CD4-positive, alpha-beta memory T cell (primary cell): ENCODE results near the gene PDIA6. TPM values are rescaled to one million over a fixed set of nuclear protein-coding genes. Genes with fewer than 3 reads are reported as not detected.

Experiments
- CTCF ChIA-PET: fragments of 350-600 bp; sonication (Branson Sonifier 250); formaldehyde crosslinking; loops from one replicate; lab custom pipeline; 2021; ENCODE audit warnings: inconsistent platforms; ENCODE audit not compliant: partially characterized antibody; lab: Charles Lee
- POLR2A ChIA-PET: fragments of 350-600 bp; sonication (Branson Sonifier 250); formaldehyde crosslinking; loops from one replicate; lab custom pipeline; 2021; ENCODE audit not compliant: partially characterized antibody; lab: Charles Lee
- DNase-seq, 5 donors: peaks; one replicate each; pipeline versions ENCODE4 v3.0.0 to v3.0.0-alpha.2; 2020 to 2022; ENCODE audit warnings: mixed read lengths in 1 of 5
- H3K27ac ChIP-seq: one replicate; pipeline ENCODE4 v1.7.0; 2013; ENCODE audit warnings: low read depth, low read length
- H3K27me3 ChIP-seq: 2 replicates; pipeline ENCODE4 v1.7.0; 2013; ENCODE audit warnings: mild to moderate bottlenecking, low read length, moderate library complexity; ENCODE audit not compliant: insufficient read depth
- H3K36me3 ChIP-seq: 2 replicates; pipeline ENCODE4 v1.7.0; 2013; ENCODE audit warnings: mild to moderate bottlenecking, low read length, moderate library complexity; ENCODE audit not compliant: insufficient read depth
- H3K4me1 ChIP-seq: 2 replicates; pipeline ENCODE4 v1.7.0; 2013; ENCODE audit warnings: mild to moderate bottlenecking, low read length, moderate library complexity; ENCODE audit not compliant: insufficient read depth
- H3K4me3 ChIP-seq, 2 donors: one replicate each; pipeline ENCODE4 v1.7.0; 2013; ENCODE audit warnings: low read length in 2 of 2, mild to moderate bottlenecking in 1 of 2
- H3K9me3 ChIP-seq, 2 donors: one replicate each; pipeline ENCODE4 v1.7.0; 2013; ENCODE audit warnings: low read length in 2 of 2, control low read depth in 1 of 2; ENCODE audit not compliant: control insufficient read depth in 1 of 2
- H3K27ac Mint-ChIP-seq, 7 donors: one replicate each; pipeline ENCODE4 v1.8.0; 2020 to 2021; ENCODE audit warnings: mixed read lengths in 7 of 7, mild to moderate bottlenecking in 6 of 7, inconsistent platforms in 3 of 7, moderate library complexity in 3 of 7
- H3K27me3 Mint-ChIP-seq, 2 donors: one replicate each; pipeline ENCODE4 v1.8.0; 2020 to 2021; ENCODE audit warnings: mixed read lengths in 2 of 2
- H3K36me3 Mint-ChIP-seq, 2 donors: one replicate each; pipeline ENCODE4 v1.8.0; 2020 to 2021; ENCODE audit warnings: mixed read lengths in 2 of 2, inconsistent platforms in 1 of 2, mild to moderate bottlenecking in 1 of 2
- H3K4me1 Mint-ChIP-seq, 4 donors: one replicate each; pipeline ENCODE4 v1.8.0; 2020 to 2021; ENCODE audit warnings: mixed read lengths in 4 of 4, mild to moderate bottlenecking in 1 of 4
- H3K4me3 Mint-ChIP-seq, 8 donors: one replicate each; pipeline ENCODE4 v1.8.0; 2020 to 2021; ENCODE audit warnings: mixed read lengths in 8 of 8, mild to moderate bottlenecking in 7 of 8, moderate library complexity in 6 of 8, inconsistent platforms in 3 of 8
- H3K9me3 Mint-ChIP-seq, 8 donors: one replicate each; pipeline ENCODE4 v1.8.0; 2020 to 2021; ENCODE audit warnings: mixed read lengths in 8 of 8, mild to moderate bottlenecking in 5 of 8, inconsistent platforms in 3 of 8, moderate library complexity in 1 of 8
- intact Hi-C: fragments of 100-400 bp; cut with micrococcal nuclease; formaldehyde crosslinking; loops from one replicate; pipeline ENCODE4 v1.15.1; 2023
- polyA plus RNA-seq, 2 donors: library from polyadenylated mRNA; unstranded; fragments of 300-500 nt; fragmentation: Illumina TruSeq; gene quantifications; one replicate each; pipeline ENCODE4 v1.2.3, GENCODE V29; 2021
- total RNA-seq, 2 experiments: library from RNA; stranded (reverse); gene quantifications; one replicate each; pipeline ENCODE4 v1.2.3, GENCODE V29; 2021

The PDIA6 gene
- total and polyA plus RNA-seq, 4 experiments from 2014 or later, result 75.9 to 273 (median 112) TPM

DNA sequence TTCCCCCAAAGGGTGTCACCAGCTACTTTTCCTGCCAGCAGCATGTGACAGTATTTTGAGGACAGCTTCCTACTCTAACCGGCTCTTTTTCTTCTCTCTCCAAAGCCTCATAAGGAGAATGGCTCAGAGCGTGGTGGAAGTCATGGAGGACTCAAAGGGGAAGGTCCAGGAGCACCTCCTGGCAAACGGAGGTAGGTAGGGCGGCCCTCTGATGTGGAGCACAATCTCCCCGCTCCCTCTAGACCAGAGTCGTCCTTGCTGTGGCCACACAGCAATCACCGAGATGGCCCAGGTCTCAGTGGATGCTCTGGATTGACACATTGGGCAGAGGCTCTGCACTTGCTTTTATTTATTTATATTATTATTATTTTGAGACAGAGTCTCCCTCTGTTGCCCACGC, 58.7 kb downstream of the PDIA6 start:
- intact Hi-C loops, result no loop called here
- no peaks in the 10 kb centered on the region for H3K36me3 Mint-ChIP-seq
- CTCF ChIA-PET, result no interaction called here
- Histone ChIP-seq H3K4me1 (no peaks in the 10 kb centered on the region), H3K27ac (no peak overlapping the region), H3K9me3 (no peaks in the 10 kb centered on the region), H3K27me3 (no peaks in the 10 kb centered on the region), H3K4me3 (no peak overlapping the region), H3K36me3 (no peaks in the 10 kb centered on the region)
- no peak overlapping the region for H3K4me3 Mint-ChIP-seq
- peaks cover 0 to 1% of the 10 kb centered on the region in 2 donors for H3K27me3 Mint-ChIP-seq
- no peak overlapping the region for H3K27ac Mint-ChIP-seq
- peaks cover 0 to 1% (median 0%) of the 10 kb centered on the region in 8 donors for H3K9me3 Mint-ChIP-seq
- H3K4me1 Mint-ChIP-seq, result no peaks in the 10 kb centered on the region
- no peak for DNase-seq
- POLR2A ChIA-PET, result no interaction called here

DNA sequence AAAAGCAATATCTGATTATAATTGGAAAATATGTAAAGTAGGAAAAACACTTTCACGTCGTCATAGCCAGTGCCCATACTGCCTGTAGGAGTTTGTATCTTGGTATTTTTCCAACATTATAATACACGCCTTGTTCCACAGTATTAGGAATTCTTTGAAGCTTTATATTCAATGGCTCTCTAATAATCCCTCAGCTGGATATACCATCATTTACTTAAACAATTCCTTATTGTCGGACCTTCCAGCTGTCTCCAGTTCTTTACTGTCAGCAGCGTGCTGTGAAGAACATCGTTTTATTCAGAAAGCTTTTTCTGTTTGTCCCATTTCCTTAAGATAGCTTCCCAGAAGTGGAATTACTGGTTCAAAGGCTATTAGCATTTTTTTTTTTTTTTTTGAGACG, 59.4 kb downstream of the PDIA6 start:
- H3K27ac ChIP-seq, result no peak overlapping the region
- peaks cover 0 to 1% of the 10 kb centered on the region in 2 donors for H3K27me3 Mint-ChIP-seq
- H3K4me3 Mint-ChIP-seq, result no peak overlapping the region
- no peaks in the 10 kb centered on the region for H3K36me3 Mint-ChIP-seq
- H3K4me1 Mint-ChIP-seq, result no peaks in the 10 kb centered on the region
- intact Hi-C loops, result no loop called here
- no peaks in the 10 kb centered on the region for H3K36me3 ChIP-seq
- H3K27me3 ChIP-seq, result no peaks in the 10 kb centered on the region
- DNase-seq, result no peak
- H3K4me3 ChIP-seq, result no peak overlapping the region
- H3K4me1 ChIP-seq, result no peaks in the 10 kb centered on the region
- CTCF ChIA-PET, result no interaction called here
- POLR2A ChIA-PET, result no interaction called here
- no peak overlapping the region for H3K27ac Mint-ChIP-seq
- peaks cover 0 to 1% (median 0%) of the 10 kb centered on the region in 8 donors for H3K9me3 Mint-ChIP-seq
- H3K9me3 ChIP-seq, result no peaks in the 10 kb centered on the region

GRCh38 chr2:10752236-10752635, 60.3 kb downstream of the PDIA6 start:
- H3K27ac ChIP-seq, result no peak overlapping the region
- H3K27me3 Mint-ChIP-seq, result peaks cover 0 to 3% of the 10 kb centered on the region in 2 donors
- intact Hi-C loops, result no loop called here
- H3K36me3 Mint-ChIP-seq, result no peaks in the 10 kb centered on the region
- H3K9me3 ChIP-seq, result no peaks in the 10 kb centered on the region
- H3K4me3 Mint-ChIP-seq, result no peak overlapping the region
- no peak overlapping the region for H3K27ac Mint-ChIP-seq
- ChIA-PET CTCF (no interaction called here), POLR2A (no interaction called here)
- no peaks in the 10 kb centered on the region for H3K27me3 ChIP-seq
- DNase-seq, result no peak
- peaks cover 0 to under 1% (median 0%) of the 10 kb centered on the region in 4 donors for H3K4me1 Mint-ChIP-seq
- no peaks in the 10 kb centered on the region for H3K9me3 Mint-ChIP-seq
- no peaks in the 10 kb centered on the region for H3K36me3 ChIP-seq
- no peaks in the 10 kb centered on the region for H3K4me1 ChIP-seq
- no peak overlapping the region for H3K4me3 ChIP-seq

- Histone ChIP-seq H3K9me3 (no peaks in the 10 kb centered on the region), H3K36me3 (no peaks in the 10 kb centered on the region), H3K27me3 (no peaks in the 10 kb centered on the region), H3K4me1 (no peaks in the 10 kb centered on the region), H3K27ac (no peak overlapping the region), H3K4me3 (no peak overlapping the region)
- no peak for DNase-seq
- intact Hi-C loops, result no loop called here
- Mint-ChIP-seq H3K9me3 (no peaks in the 10 kb centered on the region), H3K27me3 (peaks cover 0 to 4% of the 10 kb centered on the region in 2 donors), H3K4me3 (no peak overlapping the region), H3K36me3 (no peaks in the 10 kb centered on the region), H3K27ac (no peak overlapping the region), H3K4me1 (peaks cover 2 to 3% (median 2%) of the 10 kb centered on the region in 4 donors)
- ChIA-PET CTCF (no interaction called here), POLR2A (no interaction called here)
Observed at GRCh38 chr2:10750610-10751009, 62.0 kb downstream of the PDIA6 start.

DNA sequence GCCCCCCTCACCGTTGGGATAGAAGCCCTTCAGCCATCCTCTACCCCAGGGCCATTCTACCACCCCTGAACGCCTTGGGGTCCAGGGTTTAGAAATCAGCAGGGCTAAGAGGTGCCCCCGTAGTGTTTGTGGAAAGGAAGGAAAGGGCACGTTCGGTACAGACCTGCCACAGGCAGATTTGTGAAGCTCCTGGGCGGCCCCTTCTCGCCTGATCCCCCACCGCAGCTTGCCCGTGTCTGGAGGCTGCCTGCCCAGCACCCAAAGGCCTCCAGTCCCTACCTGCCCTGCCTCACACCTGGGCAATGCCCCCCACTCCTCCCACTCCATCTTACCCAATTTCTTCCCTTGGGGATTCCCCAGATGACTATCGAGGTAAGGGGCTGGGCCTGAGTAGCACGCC, 69.9 kb downstream of the PDIA6 start:
- Histone ChIP-seq H3K4me3 (no peak overlapping the region), H3K4me1 (no peaks in the 10 kb centered on the region), H3K27ac (no peak overlapping the region), H3K27me3 (no peaks in the 10 kb centered on the region), H3K36me3 (no peaks in the 10 kb centered on the region), H3K9me3 (no peaks in the 10 kb centered on the region)
- intact Hi-C loops, result no loop called here
- Mint-ChIP-seq H3K27ac (no peak overlapping the region), H3K4me1 (peaks cover 4 to 5% (median 4%) of the 10 kb centered on the region in 4 donors), H3K27me3 (peaks cover 0 to 3% of the 10 kb centered on the region in 2 donors), H3K36me3 (no peaks in the 10 kb centered on the region), H3K4me3 (no peak overlapping the region), H3K9me3 (no peaks in the 10 kb centered on the region)
- ChIA-PET CTCF (no interaction called here), POLR2A (no interaction called here)
- no peak for DNase-seq

GRCh38 chr2:10741139-10741538, 71.4 kb downstream of the PDIA6 start:
- H3K36me3 Mint-ChIP-seq, result no peaks in the 10 kb centered on the region
- Histone ChIP-seq H3K9me3 (no peaks in the 10 kb centered on the region), H3K4me3 (no peak overlapping the region), H3K4me1 (no peaks in the 10 kb centered on the region), H3K36me3 (no peaks in the 10 kb centered on the region), H3K27ac (no peak overlapping the region), H3K27me3 (no peaks in the 10 kb centered on the region)
- H3K4me1 Mint-ChIP-seq, result peaks cover 3 to 5% (median 4%) of the 10 kb centered on the region in 4 donors
- ChIA-PET CTCF (no interaction called here), POLR2A (no interaction called here)
- no peaks in the 10 kb centered on the region for H3K9me3 Mint-ChIP-seq
- intact Hi-C loops, result no loop called here
- H3K27me3 Mint-ChIP-seq, result peaks cover 0 to 2% of the 10 kb centered on the region in 2 donors
- no peak overlapping the region for H3K4me3 Mint-ChIP-seq
- DNase-seq, result no peak
- H3K27ac Mint-ChIP-seq, result no peak overlapping the region

GRCh38 chr2:10740226-10740625, 72.4 kb downstream of the PDIA6 start:
- POLR2A ChIA-PET, result no interaction called here
- H3K4me3 Mint-ChIP-seq, result no peak overlapping the region
- Histone ChIP-seq H3K4me1 (no peaks in the 10 kb centered on the region), H3K27ac (no peak overlapping the region), H3K9me3 (no peaks in the 10 kb centered on the region), H3K27me3 (no peaks in the 10 kb centered on the region), H3K4me3 (no peak overlapping the region), H3K36me3 (no peaks in the 10 kb centered on the region)
- H3K27me3 Mint-ChIP-seq, result peaks cover 0 to 2% of the 10 kb centered on the region in 2 donors
- no peak overlapping the region for H3K27ac Mint-ChIP-seq
- CTCF ChIA-PET, result no interaction called here
- H3K36me3 Mint-ChIP-seq, result no peaks in the 10 kb centered on the region
- H3K4me1 Mint-ChIP-seq, result no peaks in the 10 kb centered on the region
- DNase-seq, result no peak
- intact Hi-C loops, result no loop called here
- no peaks in the 10 kb centered on the region for H3K9me3 Mint-ChIP-seq

DNA sequence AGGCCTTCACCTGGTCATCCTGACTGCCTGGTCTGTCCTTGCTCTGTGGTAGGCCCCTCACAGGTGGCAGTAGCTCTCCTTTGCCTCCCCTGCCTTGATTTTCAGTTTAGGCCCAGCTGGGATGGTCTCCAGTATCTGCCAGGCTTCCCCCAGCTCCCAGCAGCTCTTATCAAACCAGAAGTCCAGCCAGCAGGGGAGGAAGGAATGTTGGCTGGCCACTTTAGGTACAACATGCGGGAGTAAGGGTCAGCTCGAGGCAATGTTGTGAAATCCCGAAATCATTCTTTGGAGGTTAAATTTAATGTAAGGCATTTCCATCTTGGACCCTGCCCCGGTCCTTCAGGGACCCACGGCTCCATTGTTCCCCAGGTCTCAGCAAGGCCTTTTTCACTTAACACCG, 74.4 kb downstream of the PDIA6 start:
- H3K27ac Mint-ChIP-seq, result no peak overlapping the region
- H3K9me3 Mint-ChIP-seq, result no peaks in the 10 kb centered on the region
- H3K27ac ChIP-seq, result no peak overlapping the region
- H3K4me3 ChIP-seq, result no peak overlapping the region
- no peak for DNase-seq
- no peaks in the 10 kb centered on the region for H3K9me3 ChIP-seq
- H3K36me3 ChIP-seq, result no peaks in the 10 kb centered on the region
- no peaks in the 10 kb centered on the region for H3K4me1 Mint-ChIP-seq
- no peaks in the 10 kb centered on the region for H3K4me1 ChIP-seq
- H3K27me3 ChIP-seq, result no peaks in the 10 kb centered on the region
- H3K4me3 Mint-ChIP-seq, result no peak overlapping the region
- ChIA-PET CTCF (no interaction called here), POLR2A (no interaction called here)
- no peaks in the 10 kb centered on the region for H3K36me3 Mint-ChIP-seq
- H3K27me3 Mint-ChIP-seq, result peaks cover 0 to 2% of the 10 kb centered on the region in 2 donors
- intact Hi-C loops, result no loop called here
